Measurements from ENCODE around the gene ZNF469.

The ZNF469 gene

DNA sequence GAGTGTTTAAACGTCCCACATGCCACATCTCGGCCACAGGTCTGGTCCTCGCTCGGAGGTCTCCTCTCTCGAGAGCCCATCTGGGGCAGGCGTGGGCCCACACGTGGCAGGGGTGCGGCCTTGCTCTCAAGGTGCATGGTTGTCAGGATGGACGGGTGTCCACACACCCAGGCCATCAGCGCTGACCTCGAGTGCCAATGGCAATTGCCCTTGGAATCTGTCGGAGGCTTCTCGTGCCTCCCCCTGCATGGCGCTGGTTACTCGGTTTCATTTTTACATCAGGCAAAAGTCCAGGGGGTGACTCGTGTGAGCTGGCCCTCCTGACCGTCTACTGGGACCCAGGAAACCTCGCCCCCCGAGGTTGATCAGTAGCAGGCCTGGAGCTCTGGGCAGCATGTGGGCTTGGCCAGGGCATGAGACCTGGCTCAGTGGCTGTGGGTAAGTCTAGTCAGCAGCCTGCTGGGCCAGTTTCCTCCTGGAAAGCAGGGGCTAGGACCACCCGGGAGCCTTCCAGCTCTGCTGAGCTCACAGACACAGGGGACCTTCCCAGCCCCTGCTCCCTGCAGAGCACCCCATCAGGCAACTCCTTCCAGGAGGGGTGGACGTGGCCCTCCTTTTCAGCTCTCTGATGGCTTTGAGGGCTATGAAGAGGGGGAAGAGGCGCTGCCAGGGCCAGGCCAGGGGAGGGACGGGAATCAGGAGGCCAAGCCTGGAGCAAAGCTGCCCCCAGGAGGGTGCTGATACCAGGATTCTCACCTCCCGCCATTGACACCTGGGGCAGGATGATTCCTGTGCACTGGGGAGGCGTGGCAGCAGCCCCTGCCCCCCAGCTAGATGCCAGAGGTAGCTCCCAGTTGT lies 3.7 kb upstream of the ZNF469 start:
- DNase-seq (ENCODE audit: low spot score): no peak

DNA sequence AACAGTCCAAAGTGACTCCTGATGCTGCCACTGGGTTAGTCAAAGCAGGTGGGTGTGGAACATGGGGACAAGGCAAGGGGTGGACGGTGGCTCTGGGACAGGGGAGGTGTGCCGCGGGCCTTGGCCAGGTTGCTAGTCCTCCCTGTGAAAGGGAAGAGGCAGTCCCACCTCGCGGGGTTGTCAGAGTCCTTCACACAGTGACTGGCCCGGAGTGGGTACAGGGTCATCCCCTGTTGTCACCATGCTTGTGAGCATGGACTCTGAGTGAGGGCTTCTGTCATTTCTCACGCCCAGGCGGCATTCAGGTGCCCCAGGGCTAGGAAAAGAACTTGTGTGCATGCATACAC lies 3.1 kb upstream of the ZNF469 start:
- DNase-seq (ENCODE audit: low spot score): no peak

DNA sequence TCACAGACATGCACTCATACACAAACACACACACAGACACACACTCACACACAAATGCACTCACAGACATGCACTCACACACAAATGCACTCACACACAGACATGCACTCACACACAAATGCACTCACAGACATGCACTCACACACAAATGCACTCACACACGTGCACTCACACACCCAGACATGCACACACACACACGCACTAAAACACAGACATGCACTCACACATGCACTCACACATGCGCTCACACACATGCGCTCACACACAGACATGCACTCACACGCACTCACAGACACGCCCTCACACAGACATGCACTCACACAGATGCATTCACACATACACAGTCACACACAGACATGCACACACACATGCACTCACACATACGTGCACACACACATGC lies 2.7 kb upstream of the ZNF469 start:
- no peak for DNase-seq (ENCODE audit: low spot score)

DNA sequence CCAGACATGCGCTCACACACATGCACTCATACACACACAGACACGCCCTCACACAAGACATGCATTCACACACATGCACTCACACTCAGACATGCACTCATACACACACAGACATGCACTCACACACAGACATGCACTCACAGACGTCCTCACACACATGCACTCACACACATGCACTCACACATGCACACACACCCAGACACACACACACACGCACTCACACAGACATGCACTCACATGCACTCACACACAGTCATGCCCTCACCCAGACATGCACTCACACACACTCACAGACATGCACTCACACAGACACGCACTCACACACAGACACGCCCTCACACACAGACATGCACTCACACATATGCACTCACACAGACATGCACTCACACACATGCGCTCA lies 2.1 kb upstream of the ZNF469 start:
- no peak for DNase-seq (ENCODE audit: low spot score)

DNA sequence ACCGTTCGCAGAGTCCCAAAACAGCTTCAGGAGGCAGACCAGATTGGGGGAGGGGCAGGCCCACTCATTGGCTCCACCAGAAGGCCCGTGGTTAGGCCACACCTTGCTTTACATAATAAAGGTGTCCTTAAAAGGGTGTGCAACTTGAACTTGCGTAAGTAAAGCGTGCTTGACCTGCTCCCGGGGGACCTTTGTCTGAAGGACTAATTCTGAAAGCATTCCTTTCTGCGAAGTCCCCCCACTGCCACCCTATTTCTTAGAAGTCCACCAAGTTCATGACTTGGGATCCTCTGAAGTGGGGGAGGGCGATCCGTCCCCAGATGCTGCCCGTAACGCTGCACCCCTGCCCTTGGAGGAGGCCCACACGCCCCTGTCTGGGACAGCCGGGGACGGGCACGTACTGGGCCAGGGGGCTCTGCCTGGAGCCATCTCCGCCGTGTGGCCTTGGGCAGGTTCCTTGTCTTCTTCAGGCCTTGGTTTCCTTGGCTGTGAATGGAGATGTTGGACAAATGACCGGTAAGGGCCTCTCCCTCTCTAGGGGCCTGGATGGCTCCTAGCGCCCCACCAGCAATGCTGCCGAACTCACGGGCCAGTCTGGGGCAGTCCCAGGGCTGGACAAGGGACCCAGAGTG lies 823 bp upstream of the ZNF469 start:
- no peak for DNase-seq (ENCODE audit: low spot score)

DNA sequence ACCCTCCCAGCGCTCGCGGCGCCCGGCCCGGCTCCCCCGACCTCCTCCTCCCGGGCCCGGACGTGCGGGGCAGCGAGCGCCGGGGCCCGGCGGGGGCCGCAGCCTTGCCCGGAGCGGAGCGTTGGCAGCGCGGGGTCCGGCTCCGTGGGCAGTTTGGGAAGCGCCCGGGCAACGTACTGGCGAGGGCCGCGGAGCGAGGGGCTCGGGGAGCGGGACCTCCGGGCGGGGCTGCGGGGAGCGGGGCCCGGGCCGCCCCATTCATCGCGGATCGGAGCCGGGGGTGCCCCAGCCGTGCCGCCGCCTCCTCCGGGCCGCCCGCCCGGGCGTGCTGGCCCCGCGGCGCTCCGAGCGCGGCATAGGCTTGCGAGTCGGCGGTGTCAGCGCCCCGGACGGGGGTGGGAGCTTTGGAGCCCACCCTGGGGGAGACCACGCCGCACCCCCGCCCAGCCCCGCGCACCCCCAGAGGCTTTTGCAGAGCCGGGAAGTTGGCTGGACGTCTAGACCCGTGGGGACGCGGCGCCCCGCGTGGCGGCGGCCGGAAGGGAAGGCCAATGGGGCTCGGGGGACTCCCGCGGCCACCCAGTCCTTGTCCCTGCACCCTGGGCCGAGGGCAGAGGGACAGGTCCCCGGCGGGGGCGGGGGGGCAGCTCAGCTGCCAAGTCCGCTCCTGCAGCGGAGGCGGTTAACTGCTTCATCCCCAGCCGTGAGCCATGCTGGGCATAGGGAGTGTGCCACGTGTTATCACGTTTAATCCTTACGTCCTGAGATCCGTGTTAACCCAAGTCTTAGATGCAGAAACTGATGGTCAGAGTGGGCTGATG lies 852 bp downstream of the ZNF469 start:
- no peak for DNase-seq (ENCODE audit: low spot score)

DNA sequence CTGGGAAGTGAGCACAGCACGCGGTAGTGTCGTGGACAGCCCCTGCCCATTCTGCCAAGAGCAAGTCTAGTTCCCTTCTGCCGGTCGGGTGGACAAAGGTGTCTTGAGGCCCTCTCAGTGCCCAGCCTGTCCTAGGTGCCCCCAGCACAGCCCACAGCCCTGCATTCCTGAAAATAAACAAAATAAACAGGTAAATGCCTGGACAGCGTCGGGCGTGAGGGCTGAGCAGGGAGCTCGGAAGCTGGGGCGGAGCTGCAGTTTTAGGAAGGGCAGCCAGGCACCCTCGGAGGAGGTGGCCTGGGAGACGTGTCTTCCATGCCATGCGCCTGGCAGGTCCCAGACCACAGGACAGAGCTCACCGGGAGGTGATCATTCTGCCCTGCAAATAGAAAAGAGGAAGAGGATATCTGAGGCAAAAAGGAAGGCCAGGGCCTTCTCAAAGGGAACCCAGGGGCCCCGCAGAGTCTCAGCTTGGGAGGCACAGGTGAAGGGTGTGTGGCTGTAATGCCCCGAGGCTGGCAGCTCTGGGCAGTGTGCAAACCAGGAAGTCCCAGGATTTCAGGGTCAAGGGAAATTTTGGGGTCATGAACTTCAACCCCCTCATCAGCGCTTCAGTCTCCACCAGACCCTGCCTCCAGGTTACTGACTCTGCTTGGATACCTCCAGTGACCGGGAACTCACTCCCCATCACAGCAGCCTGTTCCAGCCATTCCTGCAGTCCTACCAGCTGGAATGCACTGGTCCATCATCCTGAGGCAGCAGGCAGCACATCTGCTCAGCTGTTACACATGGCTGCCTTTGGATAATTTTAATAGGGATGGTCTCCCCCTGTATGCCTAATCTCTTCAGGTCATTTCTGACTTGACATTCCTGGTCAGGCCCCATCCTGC lies 1.7 kb downstream of the ZNF469 start:
- DNase-seq (ENCODE audit: low spot score): no peak

DNA sequence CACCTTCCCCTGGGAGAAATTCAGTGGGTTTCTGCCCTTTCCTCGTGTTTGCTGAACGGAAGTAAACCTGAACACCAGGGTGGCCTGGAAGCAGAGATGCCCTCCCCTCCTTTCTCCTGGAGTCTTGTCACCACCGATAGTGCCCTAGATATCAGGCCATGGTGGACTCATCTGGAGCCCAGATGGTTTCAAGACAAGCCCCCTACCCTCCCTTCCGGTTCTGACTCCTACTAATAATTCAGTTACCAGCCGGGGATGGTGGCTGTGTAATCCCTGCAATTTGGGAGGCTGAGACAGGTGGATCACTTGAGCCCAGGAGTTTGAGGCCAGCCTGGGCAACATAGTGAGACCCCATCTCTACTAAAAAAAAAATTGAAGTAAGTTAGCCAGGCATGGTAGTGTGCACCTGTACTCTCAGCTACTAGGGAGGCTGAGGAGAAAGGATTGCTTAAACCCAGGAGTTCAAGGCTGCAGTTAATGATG lies 2.4 kb downstream of the ZNF469 start:
- DNase-seq (ENCODE audit: low spot score): no peak

DNA sequence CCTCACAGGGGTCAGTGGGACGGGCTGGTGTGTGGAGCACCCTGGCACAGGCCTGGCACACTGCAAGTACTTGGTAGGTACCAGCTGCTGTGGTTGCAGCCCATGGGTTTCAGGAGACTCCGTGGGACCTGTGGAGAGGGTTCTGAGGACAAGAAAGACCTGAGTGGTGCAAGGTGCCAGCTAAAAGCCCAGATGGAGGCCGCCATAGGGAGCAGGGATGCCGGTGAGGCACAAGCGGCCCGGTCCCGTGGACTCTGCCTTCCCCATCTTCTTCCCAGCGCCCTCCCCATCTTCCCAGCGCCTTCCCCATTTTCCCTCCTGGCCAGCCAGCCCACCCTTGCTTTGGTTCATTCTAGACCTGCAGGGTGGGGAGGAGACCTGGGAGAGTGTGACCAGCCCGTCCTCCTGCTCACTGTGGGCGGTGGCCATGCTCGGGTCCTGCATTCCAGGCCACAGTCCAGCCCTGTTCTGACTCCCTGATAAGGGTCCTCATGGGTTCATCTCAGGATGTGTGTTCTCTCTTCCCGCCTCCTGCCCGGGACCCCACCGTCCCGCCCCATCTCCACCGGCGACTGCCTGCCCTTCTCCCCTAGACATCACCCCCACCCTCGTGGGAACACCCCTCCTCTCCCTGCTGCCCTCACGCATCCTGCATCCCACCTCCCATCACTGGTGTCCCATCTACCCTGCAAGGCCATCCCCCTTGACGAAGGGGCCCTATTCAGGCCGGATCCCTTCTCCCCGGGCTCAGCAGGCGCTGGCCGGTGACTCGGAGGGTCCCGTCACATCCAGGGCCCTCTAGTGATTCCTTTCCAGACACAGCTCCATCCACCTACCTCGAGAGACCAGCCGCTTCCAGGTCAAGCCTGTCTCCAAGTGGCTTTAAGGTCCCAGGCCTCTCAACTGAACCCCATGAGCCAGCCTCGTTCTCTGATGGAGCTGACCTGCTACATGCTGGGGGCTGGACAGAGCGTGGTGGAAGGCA lies 3.4 kb downstream of the ZNF469 start:
- DNase-seq (ENCODE audit: low spot score): no peak

DNA sequence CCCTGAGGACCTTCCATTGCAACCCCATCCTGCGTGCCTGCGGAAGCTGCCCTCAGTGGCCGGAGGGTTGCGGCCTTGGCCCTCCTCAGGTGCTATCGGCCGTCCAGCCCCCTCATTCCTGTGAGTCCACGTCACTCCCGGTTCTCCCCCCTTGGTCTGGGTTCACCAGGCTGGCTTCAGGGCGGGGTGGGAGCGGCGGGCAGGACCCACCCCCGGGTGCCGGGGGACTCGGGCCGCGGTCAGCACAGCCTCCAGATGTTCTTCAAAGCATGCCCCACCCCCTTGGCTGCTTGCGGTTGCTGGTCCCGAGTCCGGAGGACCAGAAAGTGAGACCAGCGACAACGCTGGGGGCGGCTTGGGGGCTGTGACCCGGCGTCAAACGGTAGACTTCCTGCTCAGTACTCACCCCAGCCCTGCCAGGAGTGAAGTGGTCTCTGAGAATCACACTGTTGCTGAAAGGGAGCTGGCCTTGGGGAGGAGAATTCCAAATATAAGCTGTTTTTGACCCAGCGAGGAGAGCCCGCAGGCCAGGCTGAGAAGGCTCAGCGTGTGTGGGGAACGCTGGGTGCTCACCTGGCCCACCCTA lies 4.5 kb downstream of the ZNF469 start:
- DNase-seq (ENCODE audit: low spot score): no peak

DNA sequence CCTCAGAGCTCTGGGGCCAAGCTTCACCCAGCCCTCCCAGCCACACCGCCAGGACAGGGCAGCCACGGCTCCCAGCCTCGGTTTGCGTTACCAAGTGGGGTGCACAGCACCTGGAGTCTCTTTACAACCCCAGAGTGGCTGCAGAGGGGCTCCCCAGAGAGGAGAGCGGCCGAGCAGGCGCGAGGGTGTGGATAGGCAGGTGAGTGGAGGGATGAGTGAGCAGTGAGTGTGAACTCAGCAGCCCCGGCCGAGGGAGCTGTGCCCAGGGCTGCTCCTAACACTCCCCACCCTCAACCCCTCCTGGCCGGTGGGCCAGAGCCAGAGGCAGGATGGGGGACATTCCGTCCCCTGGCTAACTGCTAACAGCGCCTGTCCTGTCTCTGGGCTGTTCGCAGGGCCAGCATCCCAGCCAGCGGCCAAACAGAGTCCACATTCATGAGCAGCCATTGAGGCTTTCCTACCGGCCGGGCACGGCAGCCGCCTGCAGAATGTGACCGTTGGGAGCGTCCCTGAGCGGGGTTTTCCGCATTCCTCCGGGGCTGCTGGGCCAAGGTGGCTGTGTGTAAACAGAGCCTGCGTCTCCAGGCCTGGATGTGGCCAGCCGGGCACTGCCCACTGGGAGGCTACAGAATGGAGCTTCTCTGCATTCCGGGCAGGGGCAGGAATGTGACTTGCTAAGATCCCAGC lies 5.3 kb downstream of the ZNF469 start:
- peak; percentile 57 for DNase-seq (ENCODE audit: low spot score)

DNA sequence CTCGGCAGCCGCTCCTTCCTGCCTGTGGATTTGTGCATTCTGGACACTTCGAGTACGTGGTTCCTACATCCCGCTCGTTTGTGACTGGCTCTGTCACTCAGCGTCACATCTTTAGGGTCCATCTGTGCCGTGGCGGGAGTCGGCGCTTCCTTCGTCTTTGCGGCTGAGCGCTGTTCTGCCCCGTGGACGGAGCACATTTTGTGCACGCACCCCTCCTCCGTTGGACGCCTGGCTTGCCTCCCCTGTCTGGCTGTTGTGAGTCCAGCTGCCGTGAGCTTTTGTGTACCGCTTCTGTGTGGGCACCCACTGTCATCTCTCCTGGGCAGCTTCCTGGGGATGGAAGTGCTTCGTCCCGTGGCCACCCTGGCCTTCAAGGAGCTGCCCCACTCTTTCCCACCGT lies 6.4 kb downstream of the ZNF469 start:
- no peak for DNase-seq (ENCODE audit: low spot score)

DNA sequence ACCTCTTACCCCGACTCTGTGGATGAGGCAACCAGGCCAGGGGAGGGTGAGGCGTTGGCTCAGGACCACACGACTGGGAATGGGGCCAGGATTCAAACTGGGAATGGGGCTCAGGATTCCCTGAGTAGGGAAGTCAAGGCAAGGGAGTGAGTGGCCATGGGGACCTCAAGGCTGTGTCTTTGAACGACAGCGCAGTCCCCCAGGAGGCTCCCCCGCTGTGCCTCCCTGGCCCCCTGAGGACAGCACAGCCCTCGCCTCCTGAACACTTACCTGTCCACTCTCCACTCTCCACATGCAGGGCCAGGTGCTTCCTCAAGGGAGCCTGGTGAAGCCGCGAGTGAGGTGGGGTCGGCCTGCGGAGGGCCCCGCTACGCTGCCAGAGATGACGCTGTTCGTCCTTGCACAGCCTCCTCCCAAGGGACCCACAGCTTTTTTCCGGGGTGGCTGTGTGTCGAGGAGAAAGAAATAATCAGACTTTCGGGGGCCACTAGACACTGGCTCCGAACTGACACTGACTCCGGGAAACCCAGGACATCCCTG lies 6.9 kb downstream of the ZNF469 start:
- DNase-seq (ENCODE audit: low spot score): no peak

DNA sequence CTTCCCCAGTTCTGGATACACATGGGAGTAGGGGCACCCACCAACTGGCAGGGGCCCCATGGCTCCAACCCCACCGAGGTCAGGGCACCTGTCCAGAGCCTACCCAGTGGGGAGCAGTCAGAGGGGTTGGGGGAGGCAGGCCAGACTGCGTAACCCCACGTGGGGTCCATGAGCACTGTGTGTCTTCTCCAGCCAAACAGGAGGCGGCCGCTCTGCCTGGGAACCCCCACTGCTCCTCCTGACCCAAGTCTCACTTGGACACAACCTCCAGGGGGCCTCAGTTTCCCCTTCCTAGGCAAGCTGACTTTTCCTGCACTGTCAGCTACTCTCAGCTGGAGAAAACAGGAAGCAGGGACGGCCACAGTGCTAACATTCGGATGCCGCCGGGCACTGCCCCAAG lies 7.5 kb downstream of the ZNF469 start:
- DNase-seq (ENCODE audit: low spot score): no peak

DNA sequence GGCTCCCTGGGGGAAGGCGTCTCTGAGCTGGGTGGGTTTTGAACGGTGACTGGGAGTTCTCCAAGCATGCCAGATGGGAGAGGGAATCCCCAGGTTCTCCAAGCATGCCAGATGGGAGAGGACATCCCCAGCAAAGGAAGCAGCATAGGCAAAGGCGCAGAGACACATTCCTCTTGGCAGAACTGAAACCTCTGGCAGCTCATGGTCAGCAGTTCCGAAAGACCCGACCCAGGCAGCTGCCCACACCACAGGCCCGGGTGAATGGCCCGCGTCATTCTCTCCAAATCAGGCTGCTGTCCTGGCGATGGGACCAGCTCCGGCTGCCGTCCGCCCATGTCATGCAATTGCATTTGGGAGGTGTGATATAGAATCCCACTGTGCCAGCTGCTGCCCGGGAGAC lies 8.0 kb downstream of the ZNF469 start:
- DNase-seq (ENCODE audit: low spot score): no peak

DNA sequence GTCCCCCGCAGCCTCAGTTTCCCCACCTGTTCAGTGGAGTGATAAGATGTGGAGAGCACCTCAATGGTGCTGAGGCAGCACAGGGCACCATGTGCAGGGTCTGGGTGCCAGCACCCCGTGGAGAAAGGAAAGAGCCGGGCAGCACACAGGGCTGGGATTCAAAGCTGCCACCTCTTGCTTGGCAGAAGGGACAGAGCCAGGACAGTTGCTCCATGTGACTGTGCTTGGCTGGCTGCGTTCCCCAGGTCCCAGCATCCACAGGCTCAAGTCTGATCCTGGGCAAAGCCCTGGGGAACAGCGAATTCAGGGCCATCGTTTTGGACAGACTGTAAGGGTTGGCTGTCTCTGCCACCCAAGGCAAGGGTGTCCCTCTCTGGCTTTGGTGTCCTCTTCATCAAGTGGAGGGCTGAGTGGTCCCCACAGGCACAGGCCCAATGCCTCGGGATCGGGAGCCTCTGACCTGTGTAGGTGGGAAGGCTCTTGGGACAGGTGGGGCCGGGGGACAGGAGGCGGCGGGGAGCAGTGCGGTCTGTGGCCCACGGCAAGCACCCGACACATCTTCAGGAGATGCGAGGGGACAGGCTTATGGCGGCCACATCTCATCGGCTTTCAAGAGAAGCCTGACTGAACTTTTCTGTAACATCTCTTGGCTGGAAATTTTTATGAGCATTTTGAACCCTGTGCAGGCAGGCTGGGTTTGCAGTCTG lies 8.5 kb downstream of the ZNF469 start:
- no peak for DNase-seq (ENCODE audit: low spot score)

DNA sequence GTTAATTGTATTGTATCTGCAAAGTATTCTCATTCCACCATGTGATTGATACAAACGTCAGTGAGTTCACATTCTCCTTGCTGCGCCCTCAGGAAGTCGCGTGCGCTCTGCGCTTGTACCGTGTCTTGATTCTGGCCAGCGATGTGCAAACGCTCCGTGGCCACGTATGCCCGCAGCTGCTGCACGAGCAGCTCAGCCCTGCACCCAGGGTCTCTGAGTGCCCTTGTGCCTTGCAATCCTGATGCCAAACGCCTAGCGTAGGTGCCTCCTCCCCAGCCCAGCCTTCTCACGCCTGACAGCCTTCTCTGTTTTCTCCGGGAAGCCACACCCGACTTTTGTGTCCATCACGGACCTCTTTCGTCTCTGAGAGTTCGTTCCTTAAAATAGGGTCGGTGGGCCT lies 9.4 kb downstream of the ZNF469 start:
- DNase-seq (ENCODE audit: low spot score): no peak

DNA sequence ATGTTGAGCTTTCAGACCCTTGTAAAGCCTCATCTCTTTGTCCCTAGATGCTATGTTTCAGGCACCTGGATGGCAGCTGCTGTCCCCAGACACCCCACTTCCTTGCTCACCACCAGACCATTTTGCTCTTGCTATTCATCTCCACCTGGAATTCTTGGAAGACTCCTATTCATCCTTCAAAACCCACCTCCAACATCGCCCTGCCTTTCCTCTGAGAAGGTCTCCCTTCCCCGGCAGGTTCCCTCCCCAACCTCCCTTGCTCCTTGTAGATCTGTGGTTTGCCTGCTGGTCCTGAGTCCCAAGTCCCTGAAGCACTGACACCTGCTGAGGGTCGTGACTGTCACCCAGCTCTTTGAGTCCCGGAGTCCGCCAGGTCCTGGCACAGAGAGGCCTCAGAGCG lies 9.9 kb downstream of the ZNF469 start:
- no peak for DNase-seq (ENCODE audit: low spot score)

DNA sequence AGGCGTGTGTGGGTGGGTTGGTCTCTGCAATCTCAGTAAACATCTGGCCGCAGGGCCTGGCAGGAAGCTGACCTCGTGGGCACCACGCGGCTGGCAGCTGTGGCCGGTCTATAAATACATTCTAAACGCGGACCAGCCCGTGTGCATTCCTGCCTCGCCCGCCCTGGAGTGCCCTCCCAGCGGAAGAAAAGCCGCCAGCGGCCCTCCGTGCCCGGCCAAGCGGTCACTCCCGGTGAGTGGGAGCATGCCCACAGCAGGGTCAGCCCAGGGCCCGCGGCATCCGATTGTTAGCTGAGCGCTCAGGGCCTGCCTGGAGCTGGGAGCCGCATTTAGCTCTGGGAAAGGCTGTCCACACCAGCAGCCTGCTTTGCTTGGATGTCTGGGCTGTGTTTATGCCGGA lies 10.3 kb downstream of the ZNF469 start:
- no peak for DNase-seq (ENCODE audit: low spot score)

Measured in LoVo (cell line).